IPS-NIHi7 (cell line): Measurements from ENCODE around the gene TNIK.

Source experiments
- DNase-seq: peaks from one replicate; pipeline ENCODE4 v3.0.0; 2012; ENCODE audit warnings: mixed read lengths; ENCODE audit errors: extremely low spot score

The TNIK gene

GRCh38 chr3:171044835-171045793 lies 415.1 kb downstream of the TNIK start:
- DNase-seq: no peak

- no peak for DNase-seq
Measured at GRCh38 chr3:171044384-171044783, 415.8 kb downstream of the TNIK start.

GRCh38 chr3:171039674-171040073 lies 420.5 kb downstream of the TNIK start:
- DNase-seq: no peak

DNA sequence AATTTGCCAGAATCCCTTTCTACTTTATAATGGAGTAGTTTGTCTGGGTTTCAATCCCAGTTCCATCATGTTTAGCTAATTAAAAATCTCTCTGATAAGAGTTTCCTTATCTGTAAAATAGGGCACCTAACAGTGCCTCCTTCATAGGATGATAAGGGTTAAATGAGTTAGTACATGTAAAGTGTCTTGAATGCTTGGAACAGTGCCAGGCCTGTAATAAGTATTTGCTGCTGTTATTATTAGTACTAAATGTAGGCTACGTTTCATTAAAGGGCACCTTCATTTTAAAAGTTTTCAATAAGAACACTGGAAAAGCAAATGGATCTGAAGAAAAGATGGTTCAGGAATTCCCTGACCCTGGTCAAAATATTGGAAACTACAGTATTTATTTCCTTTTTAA lies 421.9 kb downstream of the TNIK start:
- DNase-seq: no peak

DNA sequence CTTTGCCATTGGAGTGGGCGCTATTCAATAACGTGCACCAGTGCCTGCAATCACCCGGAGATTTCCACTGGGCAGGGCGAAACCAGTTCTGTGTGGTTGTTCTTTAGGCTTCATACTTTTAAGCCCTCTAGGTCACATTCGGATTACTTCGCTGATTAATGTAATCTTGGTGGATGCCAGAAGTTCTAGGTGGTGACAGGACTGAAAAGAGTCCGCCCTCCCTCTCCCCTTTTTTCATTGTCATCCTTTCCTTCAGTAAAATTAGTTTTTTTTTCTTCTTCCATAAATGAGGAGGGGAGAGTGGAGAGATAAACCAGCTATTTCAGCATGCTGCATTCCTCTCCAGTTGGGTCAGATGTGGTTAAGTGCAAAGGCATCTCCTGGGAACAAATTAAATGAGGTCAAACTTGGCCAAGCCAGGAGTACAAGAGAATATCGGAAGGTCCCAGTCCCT lies 431.4 kb downstream of the TNIK start:
- DNase-seq: no peak

DNA sequence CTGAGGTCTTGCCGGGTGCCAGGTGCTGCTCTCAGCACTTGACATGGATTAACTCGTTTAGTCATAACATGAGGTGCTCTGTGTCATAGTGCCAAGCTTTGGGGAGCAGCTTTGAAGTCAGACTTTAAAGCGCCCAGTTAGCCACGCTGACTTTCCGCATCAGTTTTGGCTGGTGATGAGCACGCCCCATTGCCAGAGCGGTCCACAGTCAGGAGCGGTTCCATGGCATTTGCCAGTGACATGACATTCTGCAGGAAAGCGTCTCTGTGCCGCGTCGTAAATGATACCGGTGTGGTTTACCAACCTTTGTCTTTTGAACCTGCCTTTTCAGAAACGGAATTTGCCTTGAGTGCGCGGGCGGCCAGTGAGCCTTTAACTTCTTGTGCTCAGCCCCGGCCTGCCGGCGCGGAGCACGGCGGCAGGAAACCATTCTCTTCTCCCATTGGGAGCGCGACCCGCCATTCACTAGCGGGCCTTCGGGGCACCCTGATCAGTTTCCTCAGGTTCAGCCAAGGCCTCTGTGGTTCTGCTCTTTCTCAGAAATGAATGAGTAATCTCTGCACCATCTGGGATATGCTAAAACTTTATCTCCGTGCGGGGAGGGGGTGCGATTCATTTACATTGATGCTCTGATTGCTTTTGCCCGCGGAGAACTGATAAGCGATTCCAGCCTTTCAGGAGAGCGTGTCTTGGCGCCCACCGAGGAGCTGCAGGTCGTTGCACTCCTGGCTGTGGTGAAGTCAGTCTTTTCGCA lies 432.0 kb downstream of the TNIK start:
- DNase-seq: peak; percentile 77

DNA sequence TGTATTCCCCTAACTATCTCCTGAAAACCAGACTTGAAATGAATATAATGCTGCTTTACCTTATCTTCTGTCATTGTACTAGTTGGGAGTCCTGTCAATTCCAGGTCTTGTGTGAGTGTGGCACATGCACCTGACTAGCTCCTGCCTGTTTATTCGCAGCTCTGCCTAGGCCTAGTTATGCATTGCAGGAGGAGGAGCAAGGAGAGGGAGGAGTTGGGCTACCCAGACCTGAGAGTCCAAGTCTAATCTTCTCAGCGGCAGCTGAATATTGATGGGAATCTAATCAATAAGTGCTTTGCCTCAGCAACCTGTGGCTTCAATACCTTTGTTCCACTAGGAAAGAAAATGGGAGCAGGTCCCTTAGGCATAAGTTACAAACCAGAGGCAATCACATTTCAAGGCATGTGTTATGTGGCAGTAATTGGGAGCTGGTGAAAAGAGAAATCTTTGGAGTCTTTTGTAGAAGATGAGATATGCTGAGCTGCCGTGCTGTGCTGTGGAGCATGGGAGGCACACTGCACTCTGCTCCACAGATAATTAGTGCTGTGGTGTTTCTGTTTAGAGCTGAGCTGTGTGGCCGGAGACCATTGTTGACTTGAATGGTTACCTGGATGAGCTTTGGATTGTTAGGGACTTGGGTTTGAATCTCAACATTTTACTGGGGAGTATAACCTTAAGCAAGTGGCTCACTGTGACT lies 433.5 kb downstream of the TNIK start, which contains the start of gene SLC2A2:
Gene SLC2A2 (minus strand): TSS at position 124 of the 697 bp plus-strand sequence. CDS start 50 bp downstream, at position 74.
- no peak for DNase-seq

DNA sequence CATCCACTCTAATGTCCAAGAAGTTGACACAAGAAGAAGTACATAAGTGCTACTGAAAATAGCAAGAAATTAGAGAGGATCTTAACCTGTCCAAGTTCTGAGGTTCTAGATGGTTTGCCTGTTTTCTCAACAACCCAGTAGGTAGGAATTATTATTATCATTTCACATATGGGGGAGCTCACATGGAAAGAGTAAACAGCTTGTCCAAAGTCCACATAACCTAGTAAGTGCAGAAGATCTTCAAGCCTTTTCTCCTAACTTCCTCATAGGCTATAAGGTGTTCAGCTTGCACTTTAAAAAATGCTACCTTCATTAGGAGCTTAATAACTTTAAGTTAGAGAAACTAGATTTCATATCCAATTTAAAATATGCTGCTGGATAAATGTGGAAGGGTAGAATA lies 436.6 kb downstream of the TNIK start:
- DNase-seq: no peak

DNA sequence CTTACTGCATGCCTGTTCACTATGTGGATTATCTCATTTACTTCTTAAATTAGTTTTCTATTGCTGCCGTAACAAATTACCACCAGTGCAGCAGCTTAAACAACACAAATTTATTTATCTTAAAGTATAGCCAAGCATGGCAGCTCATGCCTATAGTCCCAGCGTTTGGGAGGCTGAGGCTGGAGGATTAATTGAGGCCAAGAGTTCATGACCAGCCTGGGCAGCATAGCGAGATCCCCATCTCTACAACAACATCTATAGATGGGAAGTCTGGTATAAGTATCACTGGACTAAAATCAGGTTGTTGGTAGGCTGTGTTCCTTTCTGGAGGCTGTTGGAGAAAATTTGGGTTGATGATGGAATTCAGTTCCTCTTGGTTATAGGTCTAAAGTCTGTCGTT lies 438.8 kb downstream of the TNIK start:
- no peak for DNase-seq

DNA sequence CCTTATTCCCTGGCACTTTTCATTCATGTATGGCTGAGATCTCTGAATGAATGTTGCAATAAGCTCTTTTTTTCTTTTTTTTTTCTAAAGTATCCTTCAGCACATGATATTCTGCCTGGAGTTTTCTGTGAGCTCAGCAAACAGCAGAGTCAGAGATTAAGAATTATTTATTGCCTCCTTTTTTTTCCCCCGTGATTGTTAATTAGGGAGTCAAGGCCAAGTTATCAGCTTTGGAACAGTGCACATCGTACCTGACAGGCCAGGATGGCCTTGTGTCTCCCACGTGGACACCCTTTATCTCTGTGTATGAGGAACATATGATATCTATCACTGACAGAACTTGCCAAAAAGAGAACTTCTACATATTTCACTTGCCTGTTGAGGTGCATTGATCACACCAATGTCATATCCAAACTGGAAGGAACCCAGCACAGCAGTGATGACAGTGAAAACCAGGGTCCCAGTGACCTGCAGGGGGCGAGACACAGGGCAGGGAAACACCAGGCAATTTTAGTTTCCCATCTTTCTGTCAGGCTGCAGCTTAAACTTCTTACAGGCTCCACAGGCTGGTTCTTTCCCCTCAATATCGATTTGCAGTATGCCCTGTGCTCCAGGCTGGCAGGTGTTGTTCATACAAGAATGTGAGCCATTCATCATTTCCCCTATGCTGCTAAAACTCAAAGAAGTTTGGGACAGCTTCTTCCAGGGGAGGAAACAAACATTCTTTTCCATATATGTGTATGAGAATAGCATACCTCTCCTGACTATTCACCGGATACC lies 441.9 kb downstream of the TNIK start:
- peak; percentile 55 for DNase-seq

GRCh38 chr3:171013822-171014748 lies 446.1 kb downstream of the TNIK start:
- no peak for DNase-seq

DNA sequence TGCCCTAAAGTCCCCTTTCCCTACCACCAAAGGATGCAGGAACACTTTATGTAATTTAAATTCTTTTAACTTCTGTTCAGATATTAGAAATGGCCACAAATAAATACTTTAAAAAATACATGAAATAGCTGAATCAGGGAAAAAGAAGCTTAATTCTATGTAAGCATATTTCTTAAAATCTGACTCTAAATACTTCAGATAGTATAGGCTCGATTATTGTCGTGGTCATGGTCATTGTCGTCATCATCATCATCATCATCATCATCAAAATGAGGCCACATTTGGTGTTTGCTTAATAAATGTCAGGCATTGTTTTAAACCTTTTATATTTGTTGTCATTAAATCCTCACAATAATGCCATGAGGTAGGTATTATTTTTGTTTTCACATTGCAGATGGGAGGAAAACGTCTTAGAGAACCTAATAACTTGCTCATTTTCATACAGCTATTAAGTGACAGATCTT lies 448.3 kb downstream of the TNIK start:
- DNase-seq: no peak
